ENCODE data around the gene IER5L. TPM values are rescaled to one million over a fixed set of nuclear protein-coding genes. Genes with fewer than 3 reads are reported as not detected.

The IER5L gene
- polyA plus RNA-seq, 1 of the 3 experiments (the other 2 are of a cell fraction), result 16.2 TPM

GRCh38 chr9:129149442-129149841, 28.6 kb downstream of the IER5L start:
- Histone ChIP-seq H3K27ac (ENCODE audit: low read depth in 2 of 2, low read length in 1 of 2) (no peak overlapping the region), H3K27me3 (ENCODE audit: insufficient read depth) (no peaks in the 10 kb centered on the region), H3K4me3 (ENCODE audit: low read depth in 2 of 2, low read length in 1 of 2) (no peak overlapping the region), H3K9me3 (no peaks in the 10 kb centered on the region), H3K79me2 (ENCODE audit: insufficient read depth) (peaks cover 26% of the 10 kb centered on the region; the same call in 1 of the 2 replicates), H4K20me1 (ENCODE audit: insufficient read depth) (no peaks in the 10 kb centered on the region), H3F3A (replicated peaks; ENCODE audit: insufficient read depth) (no peaks in the 10 kb centered on the region), H3K9ac (no peak overlapping the region), H3K9me2 (no peaks in the 10 kb centered on the region), H3K4me2 (no peak overlapping the region), H3K4me1 (ENCODE audit: control insufficient read depth in 1 of 2, insufficient read depth in 2 of 2, low read depth in 1 of 2, low read length in 1 of 2) (peaks cover 13 to 19% of the 10 kb centered on the region in 2 experiments; a peak in 3 of 4 replicates), H2AFZ (ENCODE audit: low read depth) (no peak overlapping the region), H3K36me3 (replicated peaks in 1 of 2; ENCODE audit: control insufficient read depth in 1 of 2, insufficient read depth in 2 of 2, low read length in 1 of 2) (peaks cover 18 to 23% of the 10 kb centered on the region in 2 experiments)
- TF ChIP-seq ZBTB33 (IDR thresholded peaks at IDR 0.05; ENCODE audit: borderline replicate concordance, low read depth) (no peak), RFX5 (IDR thresholded peaks at IDR 0.05; ENCODE audit: low read length) (no peak), REST (IDR thresholded peaks at IDR 0.05; ENCODE audit: low read depth, low read length) (no peak), RXRA (IDR thresholded peaks at IDR 0.05; ENCODE audit: borderline replicate concordance, low read depth) (no peak), MEF2A (IDR thresholded peaks at IDR 0.05; ENCODE audit: borderline replicate concordance, low read depth) (no peak), CHD2 (IDR thresholded peaks at IDR 0.05; ENCODE audit: low read length, partially characterized antibody) (no peak), FOXJ3 (CRISPR knock-in tag; IDR thresholded peaks at IDR 0.05) (no peak), YY1 (IDR thresholded peaks at IDR 0.05; ENCODE audit: low read depth) (no peak), USF2 (IDR thresholded peaks at IDR 0.05; ENCODE audit: borderline replicate concordance, low read depth, low read length) (no peak), NRF1 (IDR thresholded peaks at IDR 0.05; ENCODE audit: low read depth, low read length) (no peak), EZH2phosphoT487 (IDR thresholded peaks at IDR 0.05; ENCODE audit: borderline replicate concordance, low read depth) (no peak), EP300 (IDR thresholded peaks at IDR 0.05; ENCODE audit: borderline replicate concordance in 1 of 2, low read depth in 1 of 2, low read length in 1 of 2) (no peak), CTCF (IDR thresholded peaks at IDR 0.05) (no peak), TAF1 (IDR thresholded peaks at IDR 0.05; ENCODE audit: borderline replicate concordance, low read depth, low read length) (no peak), JUND (IDR thresholded peaks at IDR 0.05) (no peak), MAX (IDR thresholded peaks at IDR 0.05; ENCODE audit: low read depth) (no peak), GATA2 (CRISPR knock-in tag; IDR thresholded peaks at IDR 0.05) (no peak)
- no peak for DNase-seq
- CTCF ChIA-PET, result interaction anchor here (0.8 to 5.4 kb wide), 4 partner anchors 10 to 24 kb away, joined by 3 to 35 read pairs (median 6); no protein-coding TSS in a partner anchor
- WGBS (ENCODE audit: low lambda C conversion rate), result 87% methylated on average over 6 of the region's 6 CpGs
- POLR2A ChIA-PET, result no interaction called here

Data from SK-N-SH (cell line).